Natural killer cell (primary cell): ENCODE data around the gene PSMF1. TPM values are rescaled to one million over a fixed set of nuclear protein-coding genes. Genes with fewer than 3 reads are reported as not detected.

Source experiments
- ATAC-seq, 3 donors: fragments of 150-1000 bp in 2 of 3; fragments of 200-7000 bp in 1 of 3; cut with Tn5 transposase; 1 replicate in 1 of 3; 2 replicates in 2 of 3; pipeline ENCODE4 v1.10.0; 2021; ENCODE audit warnings: mild to moderate bottlenecking in 2 of 3, moderate library complexity in 2 of 3
- DNase-seq, 2 donors: peaks; one replicate each; pipeline versions ENCODE4 v3.0.0 to v3.0.0-alpha.2; 2013 to 2021; ENCODE audit warnings: mixed read lengths in 1 of 2
- H3K27ac ChIP-seq: one replicate; pipeline ENCODE4 v1.5.1; 2013; ENCODE audit warnings: mild to moderate bottlenecking, low read length
- H3K27me3 ChIP-seq: one replicate; pipeline ENCODE4 v1.6.1; 2013; ENCODE audit warnings: low read length; ENCODE audit not compliant: control insufficient read depth, insufficient read depth
- H3K36me3 ChIP-seq: one replicate; pipeline ENCODE4 v1.6.1; 2013; ENCODE audit warnings: low read length; ENCODE audit not compliant: control insufficient read depth, insufficient read depth
- H3K4me1 ChIP-seq: one replicate; pipeline ENCODE4 v1.6.1; 2013; ENCODE audit warnings: low read length; ENCODE audit not compliant: control insufficient read depth, insufficient read depth
- H3K4me3 ChIP-seq: one replicate; pipeline ENCODE4 v1.5.1; 2013; ENCODE audit warnings: low read length
- H3K9me3 ChIP-seq: one replicate; pipeline ENCODE4 v1.6.1; 2013; ENCODE audit warnings: low read length; ENCODE audit not compliant: control insufficient read depth, insufficient read depth
- H3K27ac Mint-ChIP-seq, 2 donors: one replicate each; pipeline ENCODE4 v1.8.0; 2022; ENCODE audit warnings: mild to moderate bottlenecking in 2 of 2, mixed read lengths in 2 of 2, moderate library complexity in 1 of 2
- H3K27me3 Mint-ChIP-seq, 2 donors: one replicate each; pipeline ENCODE4 v1.8.0; 2022; ENCODE audit warnings: low read depth in 2 of 2, mixed read lengths in 2 of 2
- H3K36me3 Mint-ChIP-seq: one replicate; pipeline ENCODE4 v1.8.0; 2022; ENCODE audit warnings: mixed read lengths
- H3K4me1 Mint-ChIP-seq, 2 donors: one replicate each; pipeline ENCODE4 v1.8.0; 2022; ENCODE audit warnings: mixed read lengths in 2 of 2
- H3K4me3 Mint-ChIP-seq: one replicate; pipeline ENCODE4 v1.8.0; 2022; ENCODE audit warnings: mild to moderate bottlenecking, moderate library complexity, mixed read lengths
- H3K9me3 Mint-ChIP-seq, 2 donors: one replicate each; pipeline ENCODE4 v1.8.0; 2022; ENCODE audit warnings: mixed read lengths in 2 of 2
- WGBS: methylation state at CpG from one replicate; pipeline ENCODE4 v1.1.7; 2013; ENCODE audit warnings: missing lambda C conversion rate; ENCODE audit not compliant: insufficient coverage; 5-methylcytosine and 5-hydroxymethylcytosine counted together
- intact Hi-C: fragments of 100-400 bp; cut with micrococcal nuclease; formaldehyde crosslinking; loops from one replicate; pipeline ENCODE4 v1.14.2; 2022
- total RNA-seq, 4 donors: library from RNA; stranded (reverse); fragments of 120-200 nt in 1 of 4; gene quantifications; one replicate each; pipeline versions ENCODE4 v1.2.3 to v1.2.4, GENCODE V29; 2013 to 2022
- TF ChIP-seq, protein P1 (sequence below): fragments of 200-600 bp; IDR thresholded peaks from one replicate; pipeline ENCODE4 v1.8.0; 2022; ENCODE audit warnings: antibody characterized with exemption

The PSMF1 gene
- total RNA-seq, 3 donors from 2014 or later (not counting 1 experiment from before 2014, with no cell fraction given) = 97.1 to 107 (median 101) TPM

DNA sequence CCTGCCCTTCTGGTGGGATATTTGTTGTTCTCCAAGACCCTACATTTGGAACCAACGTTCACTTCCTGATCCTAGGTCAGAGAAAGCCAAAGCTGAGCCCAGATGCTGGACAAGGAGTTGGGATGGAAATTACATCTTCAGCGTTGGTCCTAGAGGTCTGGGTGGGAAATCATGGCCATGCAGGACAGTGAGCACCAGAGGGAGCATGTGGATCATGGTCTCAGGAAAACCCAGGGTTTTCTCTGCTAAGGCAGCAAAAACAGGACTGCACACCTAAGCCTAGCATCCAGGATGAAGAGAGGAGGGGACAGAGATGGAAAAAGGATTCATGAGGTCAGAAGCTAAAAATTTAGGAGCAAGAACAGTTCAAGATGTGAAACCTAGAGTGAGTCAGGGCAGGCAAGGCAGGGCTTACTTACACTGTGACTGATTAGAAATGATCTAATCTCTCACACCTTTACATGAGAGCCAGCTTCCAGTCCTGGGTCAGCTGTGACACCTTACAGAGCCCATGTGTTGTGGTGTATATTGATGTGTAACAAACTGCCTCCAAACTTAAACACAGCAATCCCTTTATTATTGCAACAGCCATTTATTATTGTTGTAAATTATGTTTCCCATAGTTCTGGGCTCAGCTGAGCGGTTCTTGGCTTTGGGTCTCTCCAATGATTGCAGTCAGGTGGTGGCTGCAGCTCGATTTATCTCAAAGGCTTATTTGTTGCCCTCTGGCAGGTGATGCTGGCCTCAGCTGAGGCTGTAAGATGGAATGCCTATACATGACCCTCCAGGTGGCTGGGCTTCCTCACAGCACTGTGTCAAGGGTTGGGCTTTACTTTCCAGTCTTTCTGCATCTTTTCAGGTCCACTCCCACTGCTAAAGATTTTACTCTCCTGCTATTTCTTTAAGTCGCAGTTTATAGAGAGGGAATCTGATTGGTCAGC is 91.3 kb downstream of the PSMF1 start:
- no peak overlapping the region for H3K27ac Mint-ChIP-seq
- H3K36me3 Mint-ChIP-seq = no peaks in the 10 kb centered on the region
- intact Hi-C loops = loop anchor here (10.0 kb wide), 1 partner anchor 105 kb away; no protein-coding TSS in a partner anchor
- H3K27me3 Mint-ChIP-seq = peaks cover 8 to 23% of the 10 kb centered on the region in 2 donors
- Histone ChIP-seq H3K27ac (no peak overlapping the region), H3K4me1 (peaks cover 4% of the 10 kb centered on the region), H3K9me3 (no peaks in the 10 kb centered on the region), H3K4me3 (no peak overlapping the region), H3K27me3 (no peaks in the 10 kb centered on the region), H3K36me3 (no peaks in the 10 kb centered on the region)
- ATAC-seq (no peak), DNase-seq (no peak)
- no peaks in the 10 kb centered on the region for H3K9me3 Mint-ChIP-seq
- TF ChIP-seq, protein P1, sequence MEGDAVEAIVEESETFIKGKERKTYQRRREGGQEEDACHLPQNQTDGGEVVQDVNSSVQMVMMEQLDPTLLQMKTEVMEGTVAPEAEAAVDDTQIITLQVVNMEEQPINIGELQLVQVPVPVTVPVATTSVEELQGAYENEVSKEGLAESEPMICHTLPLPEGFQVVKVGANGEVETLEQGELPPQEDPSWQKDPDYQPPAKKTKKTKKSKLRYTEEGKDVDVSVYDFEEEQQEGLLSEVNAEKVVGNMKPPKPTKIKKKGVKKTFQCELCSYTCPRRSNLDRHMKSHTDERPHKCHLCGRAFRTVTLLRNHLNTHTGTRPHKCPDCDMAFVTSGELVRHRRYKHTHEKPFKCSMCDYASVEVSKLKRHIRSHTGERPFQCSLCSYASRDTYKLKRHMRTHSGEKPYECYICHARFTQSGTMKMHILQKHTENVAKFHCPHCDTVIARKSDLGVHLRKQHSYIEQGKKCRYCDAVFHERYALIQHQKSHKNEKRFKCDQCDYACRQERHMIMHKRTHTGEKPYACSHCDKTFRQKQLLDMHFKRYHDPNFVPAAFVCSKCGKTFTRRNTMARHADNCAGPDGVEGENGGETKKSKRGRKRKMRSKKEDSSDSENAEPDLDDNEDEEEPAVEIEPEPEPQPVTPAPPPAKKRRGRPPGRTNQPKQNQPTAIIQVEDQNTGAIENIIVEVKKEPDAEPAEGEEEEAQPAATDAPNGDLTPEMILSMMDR = no peak
- no peak overlapping the region for H3K4me3 Mint-ChIP-seq
- H3K4me1 Mint-ChIP-seq = peaks cover 5 to 8% of the 10 kb centered on the region in 2 donors
- 57% methylated on average over 4 of the region's 5 CpGs for WGBS

DNA sequence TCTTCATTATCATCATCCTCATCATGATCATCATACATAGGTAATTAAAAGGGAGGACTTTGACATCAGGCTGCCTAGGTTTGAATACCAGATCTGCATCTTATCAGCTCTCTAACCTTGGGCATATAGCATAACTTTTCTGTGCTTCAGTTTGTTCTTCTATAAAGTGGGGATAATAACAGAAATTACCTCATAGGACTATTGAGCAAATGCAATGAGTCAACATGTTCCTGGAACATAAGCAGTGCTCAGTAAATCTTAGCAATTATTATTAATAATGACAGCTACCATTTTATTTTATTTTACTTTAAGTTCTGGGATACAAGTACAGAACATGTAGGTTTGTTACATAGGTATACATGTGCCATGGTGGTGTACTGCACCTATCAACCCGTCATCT is 92.1 kb downstream of the PSMF1 start:
- 88% methylated on average over 1 of the region's 1 CpG for WGBS
- H3K4me1 ChIP-seq = peaks cover 4% of the 10 kb centered on the region
- TF ChIP-seq, protein P1 = no peak
- ATAC-seq (no peak), DNase-seq (no peak)
- Mint-ChIP-seq H3K4me1 (peaks cover 5 to 8% of the 10 kb centered on the region in 2 donors), H3K9me3 (no peaks in the 10 kb centered on the region), H3K27me3 (peaks cover 15 to 31% of the 10 kb centered on the region in 2 donors), H3K4me3 (no peak overlapping the region), H3K36me3 (no peaks in the 10 kb centered on the region), H3K27ac (no peak overlapping the region)
- intact Hi-C loops = loop anchor here (10.0 kb wide), 1 partner anchor 106 kb away; no protein-coding TSS in a partner anchor
- H3K4me3 ChIP-seq = no peak overlapping the region
- no peaks in the 10 kb centered on the region for H3K27me3 ChIP-seq
- no peaks in the 10 kb centered on the region for H3K9me3 ChIP-seq
- no peaks in the 10 kb centered on the region for H3K36me3 ChIP-seq
- no peak overlapping the region for H3K27ac ChIP-seq

DNA sequence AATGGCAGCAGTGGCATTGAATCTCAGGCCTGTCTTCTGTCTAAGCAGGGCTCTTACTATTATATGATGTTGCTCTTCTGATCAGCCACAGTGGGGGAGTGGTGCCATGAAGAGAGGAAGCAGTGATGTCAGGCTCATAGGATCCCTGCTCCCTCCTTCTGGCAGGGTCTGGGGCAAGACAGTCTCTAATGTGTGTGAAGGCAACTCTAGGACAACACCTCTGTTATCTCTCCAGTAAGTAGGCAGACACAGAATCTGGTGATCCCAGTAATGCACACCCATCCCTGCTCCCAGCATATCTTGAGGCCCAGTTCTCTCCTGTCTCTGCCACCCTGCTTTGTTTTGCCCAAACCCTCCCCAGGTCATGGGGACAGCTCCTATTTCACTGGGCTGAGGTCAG is 93.6 kb downstream of the PSMF1 start:
- Mint-ChIP-seq H3K27ac (no peak overlapping the region), H3K4me1 (peaks cover 5 to 8% of the 10 kb centered on the region in 2 donors), H3K9me3 (no peaks in the 10 kb centered on the region), H3K4me3 (no peak overlapping the region), H3K36me3 (no peaks in the 10 kb centered on the region), H3K27me3 (peaks cover 18 to 33% of the 10 kb centered on the region in 2 donors)
- Histone ChIP-seq H3K36me3 (no peaks in the 10 kb centered on the region), H3K9me3 (no peaks in the 10 kb centered on the region), H3K4me1 (peaks cover 4% of the 10 kb centered on the region), H3K27ac (no peak overlapping the region), H3K27me3 (no peaks in the 10 kb centered on the region), H3K4me3 (no peak overlapping the region)
- TF ChIP-seq, protein P1 = no peak
- DNase-seq (no peak), ATAC-seq (no peak)
- intact Hi-C loops = loop anchor here (10.0 kb wide), 1 partner anchor 107 kb away; no protein-coding TSS in a partner anchor
